ENCODE measurements around the gene ANP32E.
A peak's percentile ranks its signal among the peaks of the same experiment; 100 is the strongest.

- TF ChIP-seq, protein P1, sequence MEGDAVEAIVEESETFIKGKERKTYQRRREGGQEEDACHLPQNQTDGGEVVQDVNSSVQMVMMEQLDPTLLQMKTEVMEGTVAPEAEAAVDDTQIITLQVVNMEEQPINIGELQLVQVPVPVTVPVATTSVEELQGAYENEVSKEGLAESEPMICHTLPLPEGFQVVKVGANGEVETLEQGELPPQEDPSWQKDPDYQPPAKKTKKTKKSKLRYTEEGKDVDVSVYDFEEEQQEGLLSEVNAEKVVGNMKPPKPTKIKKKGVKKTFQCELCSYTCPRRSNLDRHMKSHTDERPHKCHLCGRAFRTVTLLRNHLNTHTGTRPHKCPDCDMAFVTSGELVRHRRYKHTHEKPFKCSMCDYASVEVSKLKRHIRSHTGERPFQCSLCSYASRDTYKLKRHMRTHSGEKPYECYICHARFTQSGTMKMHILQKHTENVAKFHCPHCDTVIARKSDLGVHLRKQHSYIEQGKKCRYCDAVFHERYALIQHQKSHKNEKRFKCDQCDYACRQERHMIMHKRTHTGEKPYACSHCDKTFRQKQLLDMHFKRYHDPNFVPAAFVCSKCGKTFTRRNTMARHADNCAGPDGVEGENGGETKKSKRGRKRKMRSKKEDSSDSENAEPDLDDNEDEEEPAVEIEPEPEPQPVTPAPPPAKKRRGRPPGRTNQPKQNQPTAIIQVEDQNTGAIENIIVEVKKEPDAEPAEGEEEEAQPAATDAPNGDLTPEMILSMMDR (IDR thresholded peaks at IDR 0.05; ENCODE audit: control extremely low read depth in 1 of 3, insufficient read depth in 1 of 3, low read depth in 1 of 3, low read length in 3 of 3): no peak
- TF ChIP-seq RFX5 (IDR thresholded peaks at IDR 0.05; ENCODE audit: borderline replicate concordance, low read depth, low read length): no peak
- TF ChIP-seq POLR2A (IDR thresholded peaks at IDR 0.05; ENCODE audit: control extremely low read depth in 1 of 2, low read depth in 2 of 2, low read length in 2 of 2): peak in 1 of 2 experiments; percentile 23; a peak in 2 of 3 replicates
- TF ChIP-seq POLR2AphosphoS5 (IDR thresholded peaks at IDR 0.05; ENCODE audit: low read depth, low read length): peak; percentile 66
- no peak for TF ChIP-seq SP1 (IDR thresholded peaks at IDR 0.05; ENCODE audit: low read depth, low read length)
- no peak for TF ChIP-seq RNF2 (IDR thresholded peaks at IDR 0.05; ENCODE audit: borderline replicate concordance, low read depth, low read length, missing control alignments, poor library complexity, severe bottlenecking)
- TF ChIP-seq YY1 (IDR thresholded peaks at IDR 0.05; ENCODE audit: low read depth, low read length): no peak
- TF ChIP-seq ATF3 (IDR thresholded peaks at IDR 0.05; ENCODE audit: insufficient read depth, low read depth, low read length): no peak
- no peak for TF ChIP-seq EP300 (IDR thresholded peaks at IDR 0.05; ENCODE audit: borderline replicate concordance in 1 of 2, low read depth in 2 of 2, low read length in 2 of 2)
- TF ChIP-seq TEAD4 (IDR thresholded peaks at IDR 0.05; ENCODE audit: low read depth, low read length): no peak
Observed at GRCh38 chr1:150257624-150258585, 22.0 kb upstream of the ANP32E start, which contains the start of gene CA14.

All from H1 (cell line).